Astrocyte (in vitro differentiated cells and primary cell): ENCODE data around the gene IL31.

Source experiments
- CTCF ChIP-seq: IDR thresholded peaks from 2 replicates; pipeline ENCODE4 v1.5.1; 2011; ENCODE audit warnings: low read depth, mild to moderate bottlenecking, inconsistent platforms, low read length, moderate library complexity; ENCODE audit not compliant: insufficient read depth
- EZH2 ChIP-seq: IDR thresholded peaks from 2 replicates; pipeline ENCODE4 v1.6.1; 2012; ENCODE audit warnings: mild to moderate bottlenecking, low read length, inconsistent platforms; ENCODE audit not compliant: insufficient read depth

GRCh38 chr12:122187466-122187865 lies 13.4 kb upstream of the IL31 start:
- TF ChIP-seq CTCF: no peak
- no peak for TF ChIP-seq EZH2
